ENCODE results near the gene CANT1. TPM values are rescaled to one million over a fixed set of nuclear protein-coding genes. Genes with fewer than 3 reads are reported as not detected.

The CANT1 gene
- total and polyA plus RNA-seq, 3 donors from 2014 or later: 60.6 to 80.5 (median 64.1) TPM

DNA sequence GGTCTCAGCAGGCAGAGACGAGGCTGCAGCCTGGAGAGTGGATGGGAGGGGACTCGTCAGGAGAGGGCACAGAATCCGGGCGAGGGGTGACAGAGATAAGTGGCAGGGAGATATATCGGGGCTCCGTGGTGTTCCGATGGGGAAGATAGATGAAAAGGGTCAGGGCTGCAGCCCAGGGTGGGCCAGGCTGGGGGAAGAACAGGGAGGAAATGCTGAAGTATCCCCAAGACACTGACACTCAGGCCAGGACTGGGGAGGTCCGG is 32.0 kb downstream of the CANT1 start:
- no peak overlapping the region for H3K4me3 ChIP-seq
- 47 to 56% methylated on average over 8 of the region's 8 CpGs for WGBS, 2 donors
- peak overlapping the region; percentile 49 to 68 for H3K27ac ChIP-seq
- no peaks in the 10 kb centered on the region for H3K36me3 ChIP-seq (ENCODE audit: low read depth, missing control alignments)
- H3K9me3 ChIP-seq: no peaks in the 10 kb centered on the region
- no peak for TF ChIP-seq POLR2A (IDR thresholded peaks at IDR 0.05)
- TF ChIP-seq, protein P1, sequence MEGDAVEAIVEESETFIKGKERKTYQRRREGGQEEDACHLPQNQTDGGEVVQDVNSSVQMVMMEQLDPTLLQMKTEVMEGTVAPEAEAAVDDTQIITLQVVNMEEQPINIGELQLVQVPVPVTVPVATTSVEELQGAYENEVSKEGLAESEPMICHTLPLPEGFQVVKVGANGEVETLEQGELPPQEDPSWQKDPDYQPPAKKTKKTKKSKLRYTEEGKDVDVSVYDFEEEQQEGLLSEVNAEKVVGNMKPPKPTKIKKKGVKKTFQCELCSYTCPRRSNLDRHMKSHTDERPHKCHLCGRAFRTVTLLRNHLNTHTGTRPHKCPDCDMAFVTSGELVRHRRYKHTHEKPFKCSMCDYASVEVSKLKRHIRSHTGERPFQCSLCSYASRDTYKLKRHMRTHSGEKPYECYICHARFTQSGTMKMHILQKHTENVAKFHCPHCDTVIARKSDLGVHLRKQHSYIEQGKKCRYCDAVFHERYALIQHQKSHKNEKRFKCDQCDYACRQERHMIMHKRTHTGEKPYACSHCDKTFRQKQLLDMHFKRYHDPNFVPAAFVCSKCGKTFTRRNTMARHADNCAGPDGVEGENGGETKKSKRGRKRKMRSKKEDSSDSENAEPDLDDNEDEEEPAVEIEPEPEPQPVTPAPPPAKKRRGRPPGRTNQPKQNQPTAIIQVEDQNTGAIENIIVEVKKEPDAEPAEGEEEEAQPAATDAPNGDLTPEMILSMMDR (IDR thresholded peaks at IDR 0.05): no peak
- no peak for DNase-seq
- no peaks in the 10 kb centered on the region for H3K27me3 ChIP-seq
- intact Hi-C loops (cut with DNase I; ENCODE audit: low total_unique reads): no loop called here
- H3K4me1 ChIP-seq: peaks cover 49% of the 10 kb centered on the region

DNA sequence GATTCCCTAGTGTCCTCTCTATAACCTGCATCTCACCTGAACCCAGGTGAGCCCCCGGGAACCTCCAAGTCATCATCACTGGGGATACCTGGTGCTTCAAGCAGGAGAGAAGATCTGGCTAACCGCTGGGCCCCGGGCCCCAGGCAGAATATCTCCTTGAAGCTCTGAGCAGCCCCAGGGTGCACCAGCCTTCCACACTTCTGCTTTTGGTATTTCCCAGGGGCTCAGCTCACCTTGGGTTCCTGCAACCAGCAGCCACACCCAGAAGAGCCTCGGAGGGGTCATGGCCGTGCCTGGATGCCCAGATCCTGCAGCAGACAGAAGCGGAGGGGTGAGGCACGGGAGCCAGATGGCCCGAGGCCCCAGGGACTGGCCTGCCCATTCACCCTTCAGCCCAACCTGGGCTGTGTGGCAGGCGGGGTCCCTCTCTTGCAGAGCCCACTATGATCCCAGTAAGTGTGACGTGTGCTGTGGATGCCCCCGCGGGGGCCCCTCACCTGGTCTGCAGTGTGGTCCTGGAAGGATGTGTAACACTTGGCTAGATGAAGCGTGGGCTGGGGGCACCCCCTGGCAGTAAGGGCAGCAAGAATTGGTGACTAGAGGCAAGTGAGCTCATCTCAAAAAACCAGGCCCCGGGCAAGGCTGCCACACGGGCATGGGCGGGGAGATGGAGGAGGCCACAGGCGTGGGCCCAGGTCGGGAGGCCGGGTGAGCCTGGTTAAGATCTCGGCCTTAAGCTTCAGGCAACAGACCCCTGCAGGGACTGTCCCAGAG is 32.5 kb downstream of the CANT1 start:
- DNase-seq: no peak
- Histone ChIP-seq H3K4me3 (no peak overlapping the region), H3K27ac (peak overlapping the region; percentile 49 to 68), H3K4me1 (peaks cover 52% of the 10 kb centered on the region), H3K9me3 (no peaks in the 10 kb centered on the region), H3K27me3 (no peaks in the 10 kb centered on the region), H3K36me3 (ENCODE audit: low read depth, missing control alignments) (no peaks in the 10 kb centered on the region)
- WGBS, 2 donors: 58 to 80% methylated on average over 7 to 20 of the region's 20 CpGs
- TF ChIP-seq, protein P1 (IDR thresholded peaks at IDR 0.05): no peak
- TF ChIP-seq POLR2A (IDR thresholded peaks at IDR 0.05): no peak
- intact Hi-C loops (cut with DNase I; ENCODE audit: low total_unique reads): no loop called here

DNA sequence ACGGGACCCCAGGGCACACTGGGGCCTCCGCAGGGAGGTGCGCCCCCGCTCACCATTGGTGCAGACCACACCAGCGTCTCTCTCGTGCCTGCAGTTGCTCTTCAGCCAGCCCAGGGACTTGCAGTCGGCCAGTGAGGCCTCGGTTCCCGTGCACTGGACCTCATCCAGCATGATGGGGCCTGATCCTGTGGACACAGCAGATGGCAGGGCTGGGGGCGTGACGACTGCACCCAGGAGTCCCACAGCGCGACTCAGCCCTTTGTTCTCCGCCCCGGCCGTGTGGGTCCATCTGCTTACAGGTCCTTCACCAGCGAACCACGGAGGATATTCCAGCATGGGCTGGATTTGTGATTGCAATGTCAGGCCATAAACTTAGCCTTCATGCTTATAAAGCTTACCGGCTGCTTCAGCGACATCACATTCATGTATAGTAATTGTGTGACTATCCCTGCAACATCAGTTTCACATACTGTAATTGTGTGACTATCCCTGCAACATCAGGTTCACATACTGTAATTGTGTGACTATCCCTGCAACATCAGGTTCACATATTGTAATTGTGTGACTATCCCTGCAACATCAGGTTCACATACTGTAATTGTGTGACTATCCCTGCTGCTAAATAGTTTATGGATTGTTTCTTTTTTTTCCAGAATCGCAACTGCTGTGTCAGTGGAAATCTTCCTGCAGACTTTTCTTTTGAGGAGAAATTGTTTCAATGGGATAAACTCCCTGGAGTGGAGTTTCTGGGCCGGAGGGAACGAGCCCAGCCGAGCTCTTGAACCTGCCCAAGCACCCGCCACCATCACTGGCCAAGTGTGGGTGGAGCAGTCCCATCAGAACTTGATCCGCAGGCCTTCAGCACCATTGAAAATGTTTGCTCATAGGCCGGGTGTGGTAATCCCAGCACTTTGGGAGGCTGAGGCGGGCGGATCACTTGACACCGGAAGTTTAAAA is 34.7 kb downstream of the CANT1 start:
- H3K27me3 ChIP-seq: no peaks in the 10 kb centered on the region
- intact Hi-C loops (cut with DNase I; ENCODE audit: low total_unique reads): loop anchor here (5.0 kb wide), 1 partner anchor 93 kb away; no protein-coding TSS in a partner anchor
- DNase-seq: peak; percentile 75
- WGBS, 2 donors: 61 to 62% methylated on average over 23 to 27 of the region's 30 CpGs
- no peak overlapping the region for H3K4me3 ChIP-seq
- H3K4me1 ChIP-seq: peaks cover 51% of the 10 kb centered on the region
- no peaks in the 10 kb centered on the region for H3K9me3 ChIP-seq
- H3K27ac ChIP-seq: peak overlapping the region; percentile 55 to 66
- TF ChIP-seq POLR2A (IDR thresholded peaks at IDR 0.05): no peak
- TF ChIP-seq, protein P1 (IDR thresholded peaks at IDR 0.05): no peak
- no peaks in the 10 kb centered on the region for H3K36me3 ChIP-seq (ENCODE audit: low read depth, missing control alignments)

DNA sequence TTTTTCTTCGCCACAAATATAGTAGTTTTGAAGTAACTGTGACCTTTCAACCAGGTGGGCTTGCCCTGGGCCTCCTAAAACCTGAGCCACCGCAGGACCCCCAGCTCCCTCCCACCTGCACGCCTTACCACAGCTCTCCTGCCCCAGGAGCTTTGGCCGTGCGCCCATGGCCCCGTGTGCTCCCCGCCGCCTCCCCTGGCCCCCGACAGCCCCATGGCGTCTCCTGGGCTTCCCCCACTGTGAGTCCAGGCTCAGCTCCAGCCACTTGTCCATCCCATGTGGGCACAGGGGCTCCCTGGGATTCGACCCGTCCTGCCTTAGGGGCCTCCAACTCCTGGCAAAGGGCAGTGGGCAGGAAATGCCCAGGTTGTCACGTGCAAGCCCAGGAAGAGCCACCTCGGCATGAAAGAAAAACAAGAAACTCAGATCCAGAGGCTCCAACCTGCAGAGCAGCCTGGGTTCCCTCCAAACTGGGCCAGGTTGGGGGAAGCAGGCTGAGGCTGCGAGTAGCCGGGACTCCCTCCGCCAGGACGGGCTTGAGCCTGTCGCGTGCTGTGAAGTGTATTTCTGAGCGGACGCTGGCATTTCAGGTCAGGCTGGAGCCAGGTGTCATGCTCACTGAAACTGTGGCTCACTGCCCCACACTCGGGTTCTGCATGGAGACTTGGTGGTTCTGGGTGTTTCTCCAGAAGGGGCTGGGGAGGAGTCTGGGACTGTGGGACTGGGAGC is 35.6 kb downstream of the CANT1 start:
- H3K4me3 ChIP-seq: no peak overlapping the region
- 71 to 81% methylated on average over 14 to 23 of the region's 23 CpGs for WGBS, 2 donors
- H3K4me1 ChIP-seq: peaks cover 47% of the 10 kb centered on the region
- H3K27ac ChIP-seq: no peak overlapping the region
- no peaks in the 10 kb centered on the region for H3K27me3 ChIP-seq
- H3K9me3 ChIP-seq: no peaks in the 10 kb centered on the region
- no peak for TF ChIP-seq POLR2A (IDR thresholded peaks at IDR 0.05)
- TF ChIP-seq, protein P1 (IDR thresholded peaks at IDR 0.05): no peak
- no peaks in the 10 kb centered on the region for H3K36me3 ChIP-seq (ENCODE audit: low read depth, missing control alignments)
- no peak for DNase-seq
- intact Hi-C loops (cut with DNase I; ENCODE audit: low total_unique reads): loop anchor here (5.0 kb wide), 1 partner anchor 92 kb away; no protein-coding TSS in a partner anchor
